Stimulated activated CD4-positive, alpha-beta T cell treated with anti-CD3 and anti-CD28 coated beads, Interleukin-4, amount 100 ng/mL, for 48 hours (primary cell): ENCODE results near the gene CFAP20DC.
A peak's percentile ranks its signal among the peaks of the same experiment; 100 is the strongest.
"Not testable (repeated sequence)": the region's sequence is repeated elsewhere in the genome, so short reads cannot be mapped to it uniquely, and the experiment has no call there.

Experiments used
- DNase-seq, 2 donors: peaks; one replicate each; pipeline ENCODE4 v3.0.0-alpha.2; 2020; ENCODE audit warnings: low read depth in 2 of 2

The CFAP20DC gene

GRCh38 chr3:59049671-59050331 lies at the start of gene CFAP20DC:
Gene CFAP20DC, minus strand, starts transcription at chr3:59050025. Its CDS starts 394 bp downstream, at chr3:59049631.
- peak; percentile 87 to 89 for DNase-seq

- DNase-seq, result not testable (repeated sequence)
These were observed 48.7 kb upstream of the CFAP20DC start for GRCh38 chr3:59098516-59098915.

- no peak for DNase-seq
These were observed 44.6 kb upstream of the CFAP20DC start for GRCh38 chr3:59094446-59094845.

DNA sequence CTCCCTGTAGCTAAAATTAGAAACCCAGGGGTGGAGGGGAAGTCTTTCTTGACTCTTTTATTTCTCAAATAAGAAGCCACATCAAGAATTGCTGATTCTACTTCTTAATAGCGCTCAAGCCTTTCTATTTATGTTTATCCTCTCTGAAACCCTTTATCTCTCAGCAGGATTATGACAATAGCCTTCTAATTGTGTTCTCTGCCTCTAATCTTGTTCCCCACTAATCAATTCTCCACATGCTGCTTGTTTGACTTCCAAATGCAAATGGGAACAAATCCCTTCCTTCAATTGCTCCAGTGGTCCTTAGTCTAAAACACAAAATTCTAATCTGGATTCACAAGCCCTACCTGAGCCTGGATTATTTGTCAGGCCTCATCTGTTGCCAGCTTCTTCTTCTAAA lies 43.7 kb upstream of the CFAP20DC start:
- no peak for DNase-seq

GRCh38 chr3:59088761-59089160 lies 38.9 kb upstream of the CFAP20DC start:
- no peak for DNase-seq

DNA sequence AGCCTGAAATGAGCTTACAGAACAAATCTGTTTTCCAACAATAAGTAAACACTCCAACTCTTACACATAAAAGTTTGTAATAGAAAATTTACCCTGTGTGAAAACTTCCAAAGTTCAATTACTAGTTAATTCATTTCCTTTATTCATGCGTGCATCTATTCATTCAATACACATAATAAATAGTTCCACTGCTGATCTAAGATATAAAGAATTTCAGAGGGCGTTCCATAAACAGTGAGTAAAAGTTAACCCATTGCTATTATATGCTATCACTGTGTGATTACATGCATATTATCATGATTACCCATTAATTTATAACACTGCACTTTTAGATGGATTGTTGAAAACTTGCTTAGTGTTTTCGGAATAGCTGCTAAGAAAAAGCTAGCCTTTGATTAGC lies 36.2 kb upstream of the CFAP20DC start:
- DNase-seq, result no peak

DNA sequence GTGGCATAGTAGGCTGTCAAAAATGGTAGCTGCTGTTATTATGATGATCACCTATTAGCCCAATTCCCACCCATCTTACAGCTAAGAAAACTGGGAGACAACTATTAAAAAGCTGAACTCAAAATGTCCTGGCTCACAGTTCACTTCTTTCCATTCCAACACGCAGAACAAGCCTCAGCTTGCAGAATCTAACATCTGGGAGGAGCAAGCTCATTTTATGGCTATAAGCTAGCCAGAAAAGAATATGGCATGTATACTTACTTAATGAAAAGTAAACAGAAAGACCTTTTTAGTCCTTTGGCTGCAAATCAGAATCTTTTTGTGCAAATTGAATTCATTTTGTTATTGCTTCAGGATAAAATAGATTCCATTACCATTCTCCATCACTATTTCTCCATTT lies 34.8 kb upstream of the CFAP20DC start:
- no peak for DNase-seq

GRCh38 chr3:59082106-59082505 lies 32.3 kb upstream of the CFAP20DC start:
- DNase-seq, result no peak

GRCh38 chr3:59081071-59081470 lies 31.2 kb upstream of the CFAP20DC start:
- DNase-seq, result no peak

DNA sequence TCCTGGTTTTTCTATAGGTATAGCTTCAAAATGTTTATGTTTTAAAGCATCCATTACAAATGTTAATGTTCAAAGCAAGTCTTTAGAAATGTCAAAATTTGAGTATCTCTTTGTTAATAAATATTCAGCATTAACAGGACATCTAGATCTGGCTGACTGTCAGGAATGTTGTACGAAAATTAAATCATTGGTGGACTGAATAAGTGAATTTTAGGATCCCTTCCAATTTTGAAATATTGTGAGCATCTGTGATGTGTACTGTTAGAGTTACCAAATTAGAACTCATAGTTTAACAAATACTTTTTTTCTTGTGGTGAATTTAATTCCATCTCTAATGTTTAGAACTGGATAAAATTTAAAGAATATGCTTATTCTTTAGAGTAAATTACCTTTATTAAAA lies 30.1 kb upstream of the CFAP20DC start:
- DNase-seq, result no peak

GRCh38 chr3:59074764-59075163 lies 24.9 kb upstream of the CFAP20DC start:
- no peak for DNase-seq

DNA sequence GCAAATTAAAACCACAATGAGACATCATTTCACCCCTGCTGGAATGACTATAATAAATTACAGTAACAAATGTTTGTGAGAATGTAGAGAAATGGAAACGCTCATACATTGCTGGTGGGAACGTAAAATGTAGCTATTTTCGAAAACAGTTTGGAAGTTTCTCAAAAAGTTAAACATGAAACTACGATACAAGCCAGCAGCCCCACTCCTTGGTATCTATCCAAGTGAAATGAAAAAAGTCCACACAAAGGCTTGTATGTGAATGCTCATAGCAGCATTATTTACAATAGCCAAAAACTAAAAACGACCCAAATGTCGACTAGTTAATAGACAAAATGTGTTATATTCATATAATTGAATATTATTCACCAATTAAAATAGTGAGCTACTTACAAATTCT lies 22.9 kb upstream of the CFAP20DC start:
- DNase-seq, result no peak

DNA sequence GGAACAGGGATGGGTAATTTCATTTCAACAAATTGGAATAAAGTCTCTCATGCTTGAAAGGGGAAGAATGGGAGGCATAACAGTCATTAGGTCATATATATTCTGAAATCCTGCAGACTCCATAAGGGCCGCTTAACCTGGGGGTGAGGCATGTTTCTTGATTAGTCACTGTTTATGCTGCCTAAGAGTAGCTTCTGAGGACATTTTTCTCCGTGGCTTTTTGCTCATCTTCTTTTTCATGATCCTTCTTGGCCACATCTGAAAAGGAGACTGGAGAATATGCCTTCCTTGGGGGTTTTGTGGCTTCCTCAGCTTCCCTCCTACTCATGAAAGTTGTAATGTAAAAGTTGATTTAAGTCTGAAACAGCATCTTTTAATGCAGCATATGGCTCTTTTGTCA lies 20.0 kb upstream of the CFAP20DC start:
- no peak for DNase-seq

DNA sequence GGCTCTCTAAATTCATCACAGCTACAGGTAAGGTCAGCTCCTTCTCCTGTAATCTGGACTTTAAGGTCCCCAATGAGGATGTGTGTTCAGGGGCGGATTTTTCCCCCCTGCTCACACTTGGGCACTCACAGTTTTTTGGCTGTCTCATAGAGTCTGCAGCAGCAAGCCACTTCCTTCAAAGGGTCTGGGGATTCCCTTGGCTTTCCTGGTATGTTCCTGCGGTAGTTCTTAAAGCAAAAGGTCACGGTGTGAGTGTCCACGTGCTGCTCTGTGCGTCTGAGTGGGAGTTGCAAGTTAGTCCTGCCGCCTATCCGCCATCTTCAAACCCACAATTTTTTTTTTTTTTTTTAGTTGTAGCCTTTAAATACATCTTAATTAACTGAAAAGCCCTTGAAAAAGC lies 15.4 kb upstream of the CFAP20DC start:
- DNase-seq, result no peak

- DNase-seq, result no peak
These were observed 14.9 kb upstream of the CFAP20DC start for GRCh38 chr3:59064728-59065127.

DNA sequence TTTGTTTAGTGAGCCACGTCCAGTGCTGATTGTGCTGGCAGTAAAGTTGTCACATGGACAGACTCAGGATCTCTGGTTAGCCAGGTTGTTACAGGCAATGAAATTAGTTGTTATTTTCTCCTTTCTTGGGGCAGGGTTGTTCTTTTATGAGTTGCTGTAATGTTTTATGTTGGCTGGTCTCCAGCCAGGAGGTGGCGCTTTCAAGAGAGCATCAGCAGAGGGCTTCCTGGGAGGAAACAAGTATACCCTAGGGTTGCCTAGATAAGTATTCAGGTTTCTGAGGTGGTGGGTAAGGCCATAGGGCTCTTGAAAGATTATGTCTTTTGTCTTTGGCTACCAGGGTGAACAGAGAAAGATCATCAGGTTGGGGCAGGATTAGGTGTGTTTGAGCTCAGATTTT lies 14.5 kb upstream of the CFAP20DC start:
- DNase-seq, result no peak

- no peak for DNase-seq
These were observed 6.9 kb upstream of the CFAP20DC start for GRCh38 chr3:59056706-59057105.

DNA sequence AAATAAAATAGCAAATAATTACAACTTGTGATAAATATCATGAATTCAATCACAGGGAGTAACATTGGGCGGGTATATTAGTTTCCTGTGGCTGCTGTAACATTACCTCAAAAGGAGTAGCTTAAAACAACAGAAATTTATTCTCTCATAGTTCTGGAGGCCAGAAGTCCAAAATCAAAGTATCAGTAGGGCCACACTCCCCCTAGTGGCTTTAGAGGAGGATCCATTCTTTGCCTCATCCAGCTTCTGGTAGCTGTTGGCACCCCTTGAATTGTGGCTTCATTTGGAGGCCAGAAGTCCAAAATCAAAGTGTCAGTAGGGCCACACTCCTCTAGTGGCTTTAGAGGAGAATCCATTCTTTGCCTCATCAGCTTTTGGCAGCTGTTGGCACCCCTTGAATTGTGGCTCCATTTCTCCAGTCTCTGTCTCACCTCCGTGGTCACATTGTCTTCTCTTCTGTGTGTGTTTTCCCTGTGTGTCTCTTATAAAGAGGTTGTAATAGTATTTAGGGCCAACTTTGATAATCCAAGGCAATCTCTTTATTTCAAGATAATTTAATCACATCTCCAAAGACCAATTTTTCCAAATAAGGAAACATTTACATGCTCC lies 3.1 kb upstream of the CFAP20DC start:
- DNase-seq, result no peak

- not testable (repeated sequence) for DNase-seq
These were observed 1.1 kb upstream of the CFAP20DC start for GRCh38 chr3:59050811-59051414.

DNA sequence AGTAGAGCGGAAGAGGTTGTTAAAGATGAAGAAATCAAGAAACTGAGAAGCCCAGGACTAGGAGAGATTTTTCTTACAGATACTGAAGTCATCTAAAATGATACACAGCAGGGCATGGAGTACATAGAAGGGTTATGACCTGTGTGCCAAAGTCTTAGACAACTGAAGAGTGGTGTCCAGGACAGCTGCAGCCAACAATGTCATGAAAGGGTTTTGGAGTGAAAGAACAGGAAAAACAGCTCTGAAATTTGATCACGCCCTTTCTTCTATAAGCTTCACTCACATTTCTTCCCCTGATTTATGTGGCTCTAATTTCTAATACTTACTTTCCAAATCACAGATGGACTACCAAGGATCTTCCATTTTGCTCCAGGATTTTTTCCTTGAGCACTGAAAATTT lies 3.0 kb downstream of the CFAP20DC start:
- no peak for DNase-seq

DNA sequence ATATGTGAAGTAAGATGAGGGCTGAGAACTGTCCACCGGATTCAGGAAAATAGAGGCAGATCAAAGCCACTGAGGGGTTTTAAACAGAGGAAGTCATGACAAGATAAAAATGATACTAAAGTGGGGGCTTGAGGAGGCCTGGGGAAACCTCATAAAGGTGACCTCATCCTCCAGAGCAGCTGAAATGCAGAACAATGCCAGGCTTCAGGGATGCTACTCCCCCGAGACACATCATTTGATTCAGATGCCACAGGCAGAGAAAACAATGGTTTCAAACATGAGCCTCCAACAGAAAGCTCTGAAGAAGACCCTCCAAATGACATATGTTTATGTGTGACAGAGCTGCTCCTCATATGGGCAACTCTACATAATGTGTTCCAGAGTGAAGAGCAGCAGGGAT lies 6.4 kb downstream of the CFAP20DC start:
- no peak for DNase-seq

DNA sequence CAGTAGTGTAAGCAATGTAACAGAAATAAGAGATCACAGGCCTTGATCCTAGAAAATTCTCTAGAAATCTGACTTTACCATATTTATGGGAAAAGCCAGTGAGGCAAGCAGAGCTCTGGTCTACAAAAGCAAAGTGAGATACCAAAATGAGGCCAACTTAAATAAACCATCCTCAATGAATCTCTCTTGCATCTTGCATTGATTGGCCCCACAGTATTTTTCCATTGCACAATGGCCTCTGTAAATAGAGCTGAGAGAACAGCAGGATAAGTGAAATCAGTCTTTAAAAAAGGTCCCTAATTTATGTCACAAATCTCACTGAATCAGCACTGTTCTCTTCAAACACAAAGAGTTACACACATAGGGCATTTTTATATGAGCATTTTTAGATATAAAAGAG lies 8.9 kb downstream of the CFAP20DC start:
- no peak for DNase-seq

DNA sequence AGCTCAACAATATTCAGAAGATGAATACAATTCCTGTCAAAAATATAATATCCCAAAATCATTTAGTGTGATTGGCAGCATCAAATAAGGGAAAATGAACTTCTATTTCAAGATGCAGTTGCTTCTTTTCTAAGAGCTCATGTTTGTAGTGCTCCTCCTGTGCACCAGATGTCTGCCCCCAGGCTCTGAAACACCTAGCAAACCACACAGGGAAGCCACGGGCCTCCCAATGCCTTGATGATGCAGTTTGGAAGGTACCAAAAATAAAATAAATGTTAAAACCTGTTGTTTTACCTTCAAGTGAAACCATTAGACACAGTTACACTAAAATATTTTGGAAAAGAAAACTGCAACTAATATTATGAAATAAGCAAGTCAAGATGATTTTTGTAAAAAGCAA lies 22.2 kb downstream of the CFAP20DC start:
- DNase-seq, result no peak
